K562 (cell line): ENCODE measurements around the gene ACSM6. TPM values are rescaled to one million over a fixed set of nuclear protein-coding genes. Genes with fewer than 3 reads are reported as not detected.
"Not testable (repeated sequence)": the region's sequence is repeated elsewhere in the genome, so short reads cannot be mapped to it uniquely, and the experiment has no call there.

Experiments used
- ATAC-seq: fragments of 200-7000 bp; cut with Tn5 transposase; 3 replicates; pipeline ENCODE4 v1.9.1; 2020; ENCODE audit warnings: moderate library complexity
- BruUV-seq: library from RNA; stranded (reverse); fragments of 400-500 nt; replicated peaks from 2 replicates; lab custom pipeline; 2021; lab: Mats Ljungman, UMichigan
- CTCF ChIA-PET: fragments of 300-600 bp; formaldehyde crosslinking; extraction: SDS; loops from one replicate; lab custom pipeline; 2021; ENCODE audit warnings: low intra/inter-chr PET ratio; lab: Yijun Ruan, JAX
- POLR2A ChIA-PET: fragments of 300-600, 350-650 bp; sonication (Branson Sonifier 250); formaldehyde crosslinking; extraction: SDS; loops from one replicate; lab custom pipeline; 2021; ENCODE audit warnings: antibody characterized with exemption, inconsistent platforms; lab: Yijun Ruan, JAX
- DNase-seq, 4 experiments: peaks; one replicate each; pipeline versions ENCODE4 v3.0.0 to v3.0.0-alpha.2; 2011 to 2018; ENCODE audit warnings: low spot score in 3 of 4, mixed read lengths in 3 of 4; ENCODE audit errors: extremely low read depth in 1 of 4
- FAIRE-seq: peaks from 2 replicates; lab custom pipeline; 2011; peaks lifted over from hg19 to GRCh38; lab: Jason Lieb, UNC
- H2AFZ ChIP-seq: 2 replicates; pipeline ENCODE4 v1.6.0; 2011; ENCODE audit warnings: low read depth, low read length, control low read depth, inconsistent platforms
- H3K27ac ChIP-seq: fragments of 200-600 bp; 3 replicates; pipeline ENCODE4 v1.8.0; 2011; ENCODE audit warnings: low read depth, mild to moderate bottlenecking, control low read depth, inconsistent platforms, low read length, moderate library complexity, mixed read lengths; ENCODE audit errors: extremely low read depth
- H3K27me3 ChIP-seq, 2 experiments: fragments of 300-600 bp in 1 of 2; 2 replicates in 1 of 2; 3 replicates in 1 of 2; pipeline versions ENCODE4 v1.6.0 to v1.8.0; 2011; ENCODE audit warnings: inconsistent platforms in 2 of 2, low read length in 2 of 2, mild to moderate bottlenecking in 1 of 2, mixed read lengths in 1 of 2, moderate library complexity in 1 of 2; ENCODE audit not compliant: control insufficient read depth in 2 of 2, insufficient read depth in 2 of 2
- H3K36me3 ChIP-seq: fragments of 300-600 bp; 3 replicates; pipeline ENCODE4 v1.8.0; 2011; ENCODE audit warnings: mild to moderate bottlenecking, low read length, inconsistent platforms; ENCODE audit not compliant: control insufficient read depth, insufficient read depth
- H3K4me1 ChIP-seq, 2 experiments: fragments of 200-600 bp in 1 of 2; replicated peaks in 1 of 2; 2 replicates in 1 of 2; 3 replicates in 1 of 2; pipeline versions ENCODE4 v1.5.1 to v1.8.0; 2011; ENCODE audit warnings: inconsistent platforms in 2 of 2, low read length in 2 of 2, mild to moderate bottlenecking in 1 of 2, mixed read lengths in 1 of 2, moderate library complexity in 1 of 2; ENCODE audit not compliant: control insufficient read depth in 2 of 2, insufficient read depth in 2 of 2
- H3K4me2 ChIP-seq: 2 replicates; pipeline ENCODE4 v1.6.1; 2011; ENCODE audit warnings: low read length, control low read depth, inconsistent platforms, mixed read lengths; ENCODE audit not compliant: insufficient read depth
- H3K4me3 ChIP-seq: fragments of 200-600 bp; sonication (generic), shearing (Covaris generic); 2 replicates; pipeline ENCODE4 v1.5.1; 2016; ENCODE audit warnings: control low read depth, inconsistent platforms
- H3K79me2 ChIP-seq: fragments of 200-600 bp; 3 replicates; pipeline ENCODE4 v1.8.0; 2011; ENCODE audit warnings: low read length, inconsistent platforms; ENCODE audit not compliant: control insufficient read depth, insufficient read depth
- H3K9ac ChIP-seq, 2 experiments: 2 replicates each; pipeline versions ENCODE4 v1.6.0 to v1.6.1; 2011; ENCODE audit warnings: low read depth in 2 of 2, low read length in 2 of 2, control low read depth in 1 of 2, inconsistent platforms in 1 of 2, mild to moderate bottlenecking in 1 of 2, mixed read lengths in 1 of 2; ENCODE audit not compliant: insufficient read depth in 1 of 2
- H3K9me1 ChIP-seq: one replicate; pipeline ENCODE4 v1.6.0; 2011; ENCODE audit warnings: inconsistent platforms, mild to moderate bottlenecking, low read length, moderate library complexity; ENCODE audit not compliant: control insufficient read depth, insufficient read depth
- H3K9me3 ChIP-seq: replicated peaks from 2 replicates; pipeline ENCODE4 v1.5.1; 2011; ENCODE audit warnings: low read depth, low read length, inconsistent platforms; ENCODE audit not compliant: control insufficient read depth, insufficient read depth
- H4K20me1 ChIP-seq: replicated peaks from 2 replicates; pipeline ENCODE4 v1.6.1; 2011; ENCODE audit warnings: low read length, inconsistent platforms, mixed read lengths; ENCODE audit not compliant: control insufficient read depth, insufficient read depth
- CTCF ChIP-seq, 3 experiments: IDR thresholded peaks in 2 of 3; conservative IDR thresholded peaks in 1 of 3; 2 replicates each; pipeline ENCODE4 v1.5.1; 2011 to 2012; ENCODE audit warnings: low read length in 3 of 3, mild to moderate bottlenecking in 3 of 3, control low read depth in 2 of 3, improper control_type of control experiment in 1 of 3, inconsistent platforms in 1 of 3, low read depth in 1 of 3, mixed read lengths in 1 of 3, moderate library complexity in 1 of 3; ENCODE audit not compliant: insufficient read depth in 2 of 3
- MBD1 ChIP-seq: fragments of 250-450 bp; sonication (Bioruptor Pico); IDR thresholded peaks from 2 replicates; pipeline ENCODE4 v1.8.0; 2022; ENCODE audit warnings: inconsistent platforms
- NFYB ChIP-seq: IDR thresholded peaks from 2 replicates; pipeline ENCODE4 v1.6.1; 2011; ENCODE audit warnings: mild to moderate bottlenecking, moderate library complexity; ENCODE audit not compliant: insufficient read length; ENCODE audit errors: extremely low read depth
- RAD21 ChIP-seq, 2 experiments: fragments of 250-450 bp in 1 of 2; fragments of 450-650 bp in 1 of 2; sonication (Bioruptor Pico) in 1 of 2; formaldehyde crosslinking in 1 of 2; IDR thresholded peaks in 1 of 2; conservative IDR thresholded peaks in 1 of 2; 2 replicates each; pipeline versions ENCODE4 v1.4.0 to v1.8.0; 2020 to 2022; ENCODE audit warnings: mild to moderate bottlenecking in 2 of 2, moderate library complexity in 1 of 2
- SMARCC2 ChIP-seq: fragments of 450-650 bp; IDR thresholded peaks from 2 replicates; pipeline ENCODE4 v1.6.1; 2017; ENCODE audit warnings: antibody characterized with exemption, moderate library complexity, mild to moderate bottlenecking, low read depth
- WGBS: fragments of 100-300 bp; shearing (Covaris generic); methylation state at CpG from one replicate; pipeline ENCODE4 v1.1.6; 2016; ENCODE audit warnings: low coverage, mixed read lengths; ENCODE audit not compliant: insufficient coverage; ENCODE audit errors: missing lambda C conversion rate; 5-methylcytosine and 5-hydroxymethylcytosine counted together
- in situ Hi-C: fragments of 300-500 bp; cut with MboI; formaldehyde crosslinking; loops from 4 replicates; pipeline ENCODE4 v1.15.0; 2018; ENCODE audit warnings: inconsistent platforms, mixed read lengths
- intact Hi-C: fragments of 100-400 bp; cut with micrococcal nuclease; formaldehyde crosslinking; loops from 2 replicates; pipeline ENCODE4 v1.14.2; 2022
- polyA plus RNA-seq, 8 experiments: library from polyadenylated mRNA; depleted of rRNA in 4 of 8; stranded (reverse) in 5 of 8; unstranded in 3 of 8; fragments of >200 nt; fragmentation: Nextera tagmentation in 2 of 8; fragmentation: Illumina TruSeq in 1 of 8; extraction: Ambion mirVana in 2 of 8; extraction: Trizol in 1 of 8; gene quantifications; 2 replicates each; pipeline versions ENCODE4 v1.2.1 to v1.2.3, GENCODE V29; 2011 to 2014; ENCODE audit warnings: inconsistent platforms in 1 of 8, missing spikeins in 1 of 8
- total RNA-seq, 7 experiments: library from RNA; depleted of rRNA in 6 of 7; stranded (reverse); fragments of >200 nt in 6 of 7; fragmentation: Illumina TruSeq in 2 of 7; extraction: Trizol in 2 of 7; gene quantifications; 2 replicates each; pipeline versions ENCODE4 v1.2.1 to v1.2.3, GENCODE V29; 2011 to 2021; ENCODE audit warnings: low replicate concordance in 1 of 7

Gene ACSM6
- total and polyA plus RNA-seq, 9 of the 15 experiments (the other 6 are each of a cell fraction or from before 2014, with no cell fraction given) = not detected

DNA sequence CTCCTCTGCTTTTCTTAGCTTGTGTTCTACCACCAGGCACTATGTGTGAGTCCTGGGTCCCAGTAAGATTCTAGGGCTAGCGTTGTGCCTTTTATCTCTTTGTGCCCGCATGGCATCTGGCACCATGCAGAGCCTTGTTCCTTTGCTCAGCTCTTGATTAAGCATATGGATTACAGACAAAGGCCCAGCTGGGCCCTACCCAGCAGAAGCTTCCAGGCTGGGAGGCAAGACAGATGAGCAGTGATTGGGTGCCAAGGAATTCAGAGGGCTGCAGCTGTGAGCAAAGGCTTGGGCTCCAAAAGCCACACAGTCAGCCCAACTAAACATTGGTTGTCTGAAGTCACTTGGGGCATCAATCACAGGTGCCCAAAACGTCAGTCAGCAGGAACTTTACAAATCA is 2.0 kb downstream of the ACSM6 start (continued):
- no peak for TF ChIP-seq MBD1 (CRISPR knock-in tag)
- TF ChIP-seq NFYB = no peak

- 26% methylated on average over 4 of the region's 4 CpGs for WGBS
- in situ Hi-C loops = no loop called here
Observed at GRCh38 chr10:95201736-95202135, 7.7 kb downstream of the ACSM6 start.

GRCh38 chr10:95202865-95203264 is 8.8 kb downstream of the ACSM6 start:
- H3K27ac ChIP-seq, H3K9ac ChIP-seq, DNase-seq, H3K9me1 ChIP-seq, FAIRE-seq, BruUV-seq, CTCF ChIA-PET, H3K4me1 ChIP-seq, H4K20me1 ChIP-seq, H2AFZ ChIP-seq, H3K4me2 ChIP-seq, H3K79me2 ChIP-seq, H3K9me3 ChIP-seq, ATAC-seq, H3K36me3 ChIP-seq, H3K27me3 ChIP-seq, H3K4me3 ChIP-seq, in situ Hi-C loops: not testable (repeated sequence)
- intact Hi-C loops = loop anchor here (5.0 kb wide), 1 partner anchor 39 kb away; no protein-coding TSS in a partner anchor
- POLR2A ChIA-PET = interaction anchor here (0.6 kb wide), 2 partner anchors 176 to 1368 kb away, joined by 3 to 4 read pairs; no protein-coding TSS in a partner anchor
- WGBS = 5% methylated on average over 5 of the region's 5 CpGs

More at GRCh38 chr10:95201736-95202135, 7.7 kb downstream of the ACSM6 start:
- DNase-seq (peak in 1 of 4 experiments; percentile 14), ATAC-seq (peak; percentile 63), FAIRE-seq (no peak)
- Histone ChIP-seq H3K9me3 (no peaks in the 10 kb centered on the region), H3K9ac (no peak overlapping the region), H2AFZ (no peak overlapping the region), H3K9me1 (no peaks in the 10 kb centered on the region), H3K4me3 (no peak overlapping the region), H3K79me2 (no peaks in the 10 kb centered on the region), H3K36me3 (no peaks in the 10 kb centered on the region), H3K4me2 (no peak overlapping the region), H3K4me1 (no peaks in the 10 kb centered on the region), H3K27me3 (no peaks in the 10 kb centered on the region; a peak in 2 of 5 replicates), H4K20me1 (no peaks in the 10 kb centered on the region), H3K27ac (no peak overlapping the region)
- ChIA-PET CTCF (interaction anchor here (0.9 kb wide), 1 partner anchor 45 kb away, joined by 3 read pairs; no protein-coding TSS in a partner anchor), POLR2A (interaction anchor here (0.6 kb wide), 3 partner anchors 16 to 423 kb away, joined by 3 to 4 read pairs (median 3); no protein-coding TSS in a partner anchor)
- intact Hi-C loops = loop anchor here (5.0 kb wide), 1 partner anchor 41 kb away; no protein-coding TSS in a partner anchor
- no TSS peak for BruUV-seq
- TF ChIP-seq RAD21 (CRISPR knock-in tag; conservative IDR thresholded peaks at IDR 0.05 in 1 of 2, IDR thresholded peaks at IDR 0.05 in 1 of 2) = peak in 1 of 2 experiments; percentile 49; a peak in 2 of 4 replicates
- no peak for TF ChIP-seq SMARCC2
- peak; percentile 30 to 49 (median 48); a peak in 4 of 6 replicates for TF ChIP-seq CTCF (IDR thresholded peaks at IDR 0.05 in 2 of 3, conservative IDR thresholded peaks at IDR 0.05 in 1 of 3; ENCODE audit: insufficient read depth in 2 of 3, low read depth in 1 of 3, low read length in 3 of 3)
